PC-3 (cell line): Measurements from ENCODE around the gene CNPY2. TPM values are rescaled to one million over a fixed set of nuclear protein-coding genes. Genes with fewer than 3 reads are reported as not detected.

Experiments
- ATAC-seq: fragments of 200-7000 bp; cut with Tn5 transposase; 2 replicates; pipeline ENCODE4 v1.9.1; 2020; ENCODE audit warnings: mild to moderate bottlenecking, moderate library complexity
- BruUV-seq: library from RNA; stranded (reverse); fragments of 400-500 nt; replicated peaks from 2 replicates; lab custom pipeline; 2021; lab: Mats Ljungman, UMichigan
- CTCF ChIA-PET: fragments of 300-600 bp; sonication (Branson Sonifier 250); formaldehyde crosslinking; loops from one replicate; lab custom pipeline; 2022; ENCODE audit warnings: antibody characterized with exemption; lab: Charles Lee
- POLR2A ChIA-PET: fragments of 300-600 bp; sonication (Branson Sonifier 250); formaldehyde crosslinking; loops from one replicate; lab custom pipeline; 2022; ENCODE audit warnings: antibody characterized with exemption; ENCODE audit not compliant: unreplicated experiment; lab: Charles Lee
- DNase-seq: peaks from one replicate; pipeline ENCODE4 v3.0.0-alpha.2; 2015
- H2AFZ ChIP-seq: fragments of 300-600 bp; sonication (generic); 2 replicates; pipeline ENCODE4 v1.6.0; 2016; ENCODE audit warnings: antibody characterized with exemption, low read length
- H3F3A ChIP-seq: fragments of 300-600 bp; sonication (generic); one replicate; pipeline ENCODE4 v1.6.0; 2017; ENCODE audit warnings: antibody characterized with exemption, low read length, control low read depth, mild to moderate bottlenecking; ENCODE audit not compliant: unreplicated experiment
- H3K27ac ChIP-seq: fragments of 300-600 bp; sonication (generic); 2 replicates; pipeline ENCODE4 v1.5.1; 2016; ENCODE audit warnings: mild to moderate bottlenecking, low read length
- H3K27me3 ChIP-seq: fragments of 300-600 bp; sonication (generic); 2 replicates; pipeline ENCODE4 v1.6.1; 2016; ENCODE audit warnings: low read length, mixed read lengths
- H3K36me3 ChIP-seq: fragments of 300-600 bp; sonication (generic); 2 replicates; pipeline ENCODE4 v1.6.1; 2016; ENCODE audit warnings: low read depth, mixed run types, low read length, mixed read lengths
- H3K4me1 ChIP-seq: fragments of 300-600 bp; sonication (generic); 2 replicates; pipeline ENCODE4 v1.5.1; 2016; ENCODE audit warnings: low read length; ENCODE audit not compliant: insufficient read depth
- H3K4me2 ChIP-seq: fragments of 300-600 bp; sonication (generic); 2 replicates; pipeline ENCODE4 v1.6.0; 2016; ENCODE audit warnings: low read length
- H3K4me3 ChIP-seq: fragments of 300-600 bp; sonication (generic); 2 replicates; pipeline ENCODE4 v1.5.1; 2016; ENCODE audit warnings: mild to moderate bottlenecking, low read length, mixed read lengths
- H3K79me2 ChIP-seq: fragments of 300-600 bp; sonication (generic); 2 replicates; pipeline ENCODE4 v1.6.1; 2017; ENCODE audit warnings: low read length, mixed read lengths
- H3K9ac ChIP-seq: fragments of 300-600 bp; sonication (generic); 2 replicates; pipeline ENCODE4 v1.6.0; 2016; ENCODE audit warnings: mild to moderate bottlenecking, low read length
- H3K9me2 ChIP-seq: fragments of 300-600 bp; sonication (generic); replicated peaks from 2 replicates; pipeline ENCODE4 v1.6.1; 2016; ENCODE audit warnings: mixed run types, low read length, mixed read lengths
- H3K9me3 ChIP-seq: fragments of 300-600 bp; sonication (generic); 2 replicates; pipeline ENCODE4 v1.6.1; 2016; ENCODE audit warnings: low read length, mixed read lengths
- H4K20me1 ChIP-seq: fragments of 300-600 bp; sonication (generic); 2 replicates; pipeline ENCODE4 v1.6.1; 2016; ENCODE audit warnings: low read length, mixed read lengths
- CTCF ChIP-seq: fragments of 300-600 bp; sonication (generic); conservative IDR thresholded peaks from 2 replicates; pipeline ENCODE4 v1.5.1; 2017; ENCODE audit warnings: antibody characterized with exemption, low read depth, mild to moderate bottlenecking, low read length
- EZH2 ChIP-seq: fragments of 300-600 bp; sonication (generic); IDR thresholded peaks from one replicate; pipeline ENCODE4 v1.6.1; 2017; ENCODE audit warnings: antibody characterized with exemption, mild to moderate bottlenecking, low read length; ENCODE audit not compliant: unreplicated experiment
- EZH2phosphoT487 ChIP-seq: fragments of 300-600 bp; sonication (generic); IDR thresholded peaks from 2 replicates; pipeline ENCODE4 v1.6.1; 2018; ENCODE audit warnings: mild to moderate bottlenecking, antibody characterized with exemption, low read length, borderline replicate concordance
- intact Hi-C: fragments of 100-400 bp; cut with micrococcal nuclease; formaldehyde crosslinking; loops from 2 replicates; pipeline ENCODE4 v1.9.0; 2023
- total RNA-seq: library from RNA; depleted of rRNA; stranded (reverse); fragments of >200 nt; gene quantifications from 2 replicates; pipeline ENCODE4 v1.2.3, GENCODE V29; 2014

Gene CNPY2
- total RNA-seq, 1 experiment from 2014 or later, result 109 TPM

GRCh38 chr12:56334490-56334793, 18.7 kb upstream of the CNPY2 start:
- TSS peak; percentile 98 for BruUV-seq
- TF ChIP-seq CTCF (no peak), EZH2 (no peak), EZH2phosphoT487 (no peak)

GRCh38 chr12:56333679-56334489, 18.1 kb upstream of the CNPY2 start, which contains the start of gene PAN2:
PAN2 (minus strand) TSS chr12:56334000; CDS start chr12:56333094, 906 bp downstream.
- no TSS peak for BruUV-seq
- H2AFZ ChIP-seq, result peak within 1 kb of the TSS; percentile 99
- CTCF ChIA-PET, result no interaction called here
- H3K79me2 ChIP-seq, result no peaks in the 10 kb centered on the region
- peaks cover 31% of the 10 kb centered on the region for H3K4me1 ChIP-seq
- POLR2A ChIA-PET, result interaction anchor here (0.6 to 0.9 kb wide), 3 partner anchors 18 to 40 kb away, joined by 4 to 9 read pairs (median 6); partner anchors contain the start of genes CNPY2 and STAT2
- H3K4me2 ChIP-seq, result peak within 1 kb of the TSS; percentile 93
- intact Hi-C loops, result loop anchor here (1.0 kb wide), 1 partner anchor 130 kb away; no protein-coding TSS in a partner anchor
- TF ChIP-seq CTCF (peak; percentile 73), EZH2phosphoT487 (no peak)
- peak within 1 kb of the TSS; percentile 91 for H3K9ac ChIP-seq
- H4K20me1 ChIP-seq, result no peaks in the 10 kb centered on the region
- H3K9me3 ChIP-seq, result no peaks in the 10 kb centered on the region
- H3K36me3 ChIP-seq, result no peaks in the 10 kb centered on the region
- H3F3A ChIP-seq, result no peaks in the 10 kb centered on the region
- ATAC-seq (peak; percentile 99), DNase-seq (peak; percentile 98)
- peak within 1 kb of the TSS; percentile 92 for H3K27ac ChIP-seq
- no peaks in the 10 kb centered on the region for H3K9me2 ChIP-seq
- H3K4me3 ChIP-seq, result peak within 1 kb of the TSS; percentile 72
- no peaks in the 10 kb centered on the region for H3K27me3 ChIP-seq

More at GRCh38 chr12:56334490-56334793, 18.7 kb upstream of the CNPY2 start:
- H3K4me2 ChIP-seq, result peak overlapping the region; percentile 93
- no peaks in the 10 kb centered on the region for H4K20me1 ChIP-seq
- peaks cover 37% of the 10 kb centered on the region for H3K4me1 ChIP-seq
- no peak for ATAC-seq
- H3K4me3 ChIP-seq, result peak overlapping the region; percentile 72
- H3K9me2 ChIP-seq, result no peaks in the 10 kb centered on the region
- H3K36me3 ChIP-seq, result no peaks in the 10 kb centered on the region
- no peaks in the 10 kb centered on the region for H3K9me3 ChIP-seq
- POLR2A ChIA-PET, result no interaction called here
- H2AFZ ChIP-seq, result peak overlapping the region; percentile 99
- no peak for DNase-seq
- no peaks in the 10 kb centered on the region for H3K79me2 ChIP-seq
- peak overlapping the region; percentile 91 for H3K9ac ChIP-seq
- H3K27ac ChIP-seq, result peak overlapping the region; percentile 92
- H3F3A ChIP-seq, result no peaks in the 10 kb centered on the region
- H3K27me3 ChIP-seq, result no peaks in the 10 kb centered on the region
- intact Hi-C loops, result loop anchor here (1.0 kb wide), 1 partner anchor 130 kb away; no protein-coding TSS in a partner anchor
- CTCF ChIA-PET, result no interaction called here

- DNase-seq (no peak), ATAC-seq (no peak)
- H3K9me3 ChIP-seq, result no peaks in the 10 kb centered on the region
- intact Hi-C loops, result no loop called here
- ChIA-PET POLR2A (interaction anchor here (0.6 to 0.9 kb wide), 3 partner anchors 17 to 40 kb away, joined by 4 to 9 read pairs (median 6); partner anchors contain the start of genes CNPY2 and STAT2), CTCF (no interaction called here)
- no peaks in the 10 kb centered on the region for H3K36me3 ChIP-seq
- peak overlapping the region; percentile 72 for H3K4me3 ChIP-seq
- H3K4me1 ChIP-seq, result peaks cover 26% of the 10 kb centered on the region
- H3K4me2 ChIP-seq, result peak overlapping the region; percentile 93
- H4K20me1 ChIP-seq, result no peaks in the 10 kb centered on the region
- no peaks in the 10 kb centered on the region for H3F3A ChIP-seq
- H3K27ac ChIP-seq, result peak overlapping the region; percentile 92
- H2AFZ ChIP-seq, result peak overlapping the region; percentile 99
- peak overlapping the region; percentile 91 for H3K9ac ChIP-seq
- no peaks in the 10 kb centered on the region for H3K79me2 ChIP-seq
- no peaks in the 10 kb centered on the region for H3K9me2 ChIP-seq
- H3K27me3 ChIP-seq, result no peaks in the 10 kb centered on the region
- TF ChIP-seq EZH2phosphoT487, result no peak
- no peak for TF ChIP-seq EZH2
- TF ChIP-seq CTCF, result no peak
- BruUV-seq, result TSS peak; percentile 94
Observed at GRCh38 chr12:56333197-56333678, 17.4 kb upstream of the CNPY2 start.
